Neutrophil (primary cell): ENCODE data around the gene DCDC1.

Experiments
- H3K27ac ChIP-seq: fragments of 200-600 bp; sonication (generic); 2 replicates; pipeline ENCODE4 v1.5.1; 2016; ENCODE audit warnings: mild to moderate bottlenecking, moderate library complexity
- H3K27me3 ChIP-seq: fragments of 200-600 bp; sonication (generic); 2 replicates; pipeline ENCODE4 v1.6.0; 2016; ENCODE audit warnings: mild to moderate bottlenecking
- H3K36me3 ChIP-seq: fragments of 200-600 bp; sonication (generic); 2 replicates; pipeline ENCODE4 v1.5.1; 2017
- H3K4me1 ChIP-seq, 2 experiments: fragments of 200-600 bp in 1 of 2; sonication (generic) in 1 of 2; 1 replicate in 1 of 2; 2 replicates in 1 of 2; pipeline versions ENCODE4 v1.5.1 to v1.6.1; 2013 to 2016; ENCODE audit warnings: low read depth in 1 of 2, low read length in 1 of 2, mild to moderate bottlenecking in 1 of 2, moderate library complexity in 1 of 2; ENCODE audit not compliant: control insufficient read depth in 1 of 2, insufficient read depth in 1 of 2
- H3K4me3 ChIP-seq, 2 experiments: fragments of 200-600 bp in 1 of 2; sonication (generic) in 1 of 2; 1 replicate in 1 of 2; 2 replicates in 1 of 2; pipeline ENCODE4 v1.5.1; 2013 to 2016; ENCODE audit warnings: low read depth in 1 of 2, low read length in 1 of 2, mild to moderate bottlenecking in 1 of 2, moderate library complexity in 1 of 2
- H3K9me3 ChIP-seq: fragments of 200-600 bp; sonication (generic); 2 replicates; pipeline ENCODE4 v1.5.1; 2016
- TF ChIP-seq, protein P1 (sequence below): fragments of 200-600 bp; sonication (generic); IDR thresholded peaks from 2 replicates; pipeline ENCODE4 v1.5.1; 2016; ENCODE audit warnings: antibody characterized with exemption

The DCDC1 gene

GRCh38 chr11:31131760-31132159 lies 237.8 kb downstream of the DCDC1 start:
- no peak overlapping the region for H3K27ac ChIP-seq
- no peaks in the 10 kb centered on the region for H3K4me1 ChIP-seq
- TF ChIP-seq, protein P1, sequence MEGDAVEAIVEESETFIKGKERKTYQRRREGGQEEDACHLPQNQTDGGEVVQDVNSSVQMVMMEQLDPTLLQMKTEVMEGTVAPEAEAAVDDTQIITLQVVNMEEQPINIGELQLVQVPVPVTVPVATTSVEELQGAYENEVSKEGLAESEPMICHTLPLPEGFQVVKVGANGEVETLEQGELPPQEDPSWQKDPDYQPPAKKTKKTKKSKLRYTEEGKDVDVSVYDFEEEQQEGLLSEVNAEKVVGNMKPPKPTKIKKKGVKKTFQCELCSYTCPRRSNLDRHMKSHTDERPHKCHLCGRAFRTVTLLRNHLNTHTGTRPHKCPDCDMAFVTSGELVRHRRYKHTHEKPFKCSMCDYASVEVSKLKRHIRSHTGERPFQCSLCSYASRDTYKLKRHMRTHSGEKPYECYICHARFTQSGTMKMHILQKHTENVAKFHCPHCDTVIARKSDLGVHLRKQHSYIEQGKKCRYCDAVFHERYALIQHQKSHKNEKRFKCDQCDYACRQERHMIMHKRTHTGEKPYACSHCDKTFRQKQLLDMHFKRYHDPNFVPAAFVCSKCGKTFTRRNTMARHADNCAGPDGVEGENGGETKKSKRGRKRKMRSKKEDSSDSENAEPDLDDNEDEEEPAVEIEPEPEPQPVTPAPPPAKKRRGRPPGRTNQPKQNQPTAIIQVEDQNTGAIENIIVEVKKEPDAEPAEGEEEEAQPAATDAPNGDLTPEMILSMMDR = no peak
- no peaks in the 10 kb centered on the region for H3K27me3 ChIP-seq
- no peaks in the 10 kb centered on the region for H3K36me3 ChIP-seq
- no peaks in the 10 kb centered on the region for H3K9me3 ChIP-seq
- H3K4me3 ChIP-seq = no peak overlapping the region

GRCh38 chr11:31127290-31127689 lies 242.2 kb downstream of the DCDC1 start:
- no peaks in the 10 kb centered on the region for H3K4me1 ChIP-seq
- no peak overlapping the region for H3K4me3 ChIP-seq
- no peaks in the 10 kb centered on the region for H3K27me3 ChIP-seq
- no peaks in the 10 kb centered on the region for H3K36me3 ChIP-seq
- H3K9me3 ChIP-seq = no peaks in the 10 kb centered on the region
- TF ChIP-seq, protein P1 = no peak
- H3K27ac ChIP-seq = no peak overlapping the region

- TF ChIP-seq, protein P1 = no peak
- H3K27me3 ChIP-seq = no peaks in the 10 kb centered on the region
- H3K4me3 ChIP-seq = no peak overlapping the region
- no peak overlapping the region for H3K27ac ChIP-seq
- no peaks in the 10 kb centered on the region for H3K36me3 ChIP-seq
- no peaks in the 10 kb centered on the region for H3K4me1 ChIP-seq
- H3K9me3 ChIP-seq = no peaks in the 10 kb centered on the region
Observed at GRCh38 chr11:31120428-31120827, 249.1 kb downstream of the DCDC1 start.

GRCh38 chr11:31118566-31118965 lies 251.0 kb downstream of the DCDC1 start:
- no peaks in the 10 kb centered on the region for H3K4me1 ChIP-seq
- H3K27me3 ChIP-seq = no peaks in the 10 kb centered on the region
- TF ChIP-seq, protein P1 = no peak
- no peaks in the 10 kb centered on the region for H3K9me3 ChIP-seq
- no peaks in the 10 kb centered on the region for H3K36me3 ChIP-seq
- no peak overlapping the region for H3K4me3 ChIP-seq
- no peak overlapping the region for H3K27ac ChIP-seq

DNA sequence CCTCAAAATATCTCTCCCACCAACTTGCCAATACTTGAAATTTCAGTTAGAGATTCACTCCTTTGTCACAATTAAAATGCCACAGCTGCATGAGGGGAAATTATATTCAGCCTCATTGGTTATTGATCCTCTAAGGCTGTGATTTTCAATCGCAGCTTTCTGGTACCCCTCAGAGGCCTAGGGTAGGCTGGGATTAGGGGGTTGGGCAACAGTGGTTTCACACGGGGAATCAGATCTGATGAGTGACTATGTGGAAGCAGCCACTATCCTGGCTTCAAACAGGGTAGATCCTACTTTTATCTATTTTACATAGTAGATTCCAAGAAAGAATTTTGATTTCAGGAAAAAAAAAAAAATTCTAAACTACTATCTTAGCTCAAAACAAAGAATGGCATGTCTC lies 252.5 kb downstream of the DCDC1 start:
- Histone ChIP-seq H3K9me3 (no peaks in the 10 kb centered on the region), H3K4me1 (no peaks in the 10 kb centered on the region), H3K36me3 (no peaks in the 10 kb centered on the region), H3K27me3 (no peaks in the 10 kb centered on the region), H3K4me3 (no peak overlapping the region), H3K27ac (no peak overlapping the region)
- TF ChIP-seq, protein P1 = no peak

- Histone ChIP-seq H3K27me3 (no peaks in the 10 kb centered on the region), H3K4me3 (no peak overlapping the region), H3K9me3 (no peaks in the 10 kb centered on the region), H3K27ac (no peak overlapping the region), H3K4me1 (no peaks in the 10 kb centered on the region), H3K36me3 (no peaks in the 10 kb centered on the region)
- TF ChIP-seq, protein P1 = no peak
Observed at GRCh38 chr11:31114442-31114841, 255.1 kb downstream of the DCDC1 start.
